Activated T-cell treated with anti-CD3 and anti-CD28 coated beads for 24 hours (primary cell): Measurements from ENCODE around the gene ADSS2.
"Not testable (repeated sequence)": the region's sequence is repeated elsewhere in the genome, so short reads cannot be mapped to it uniquely, and the experiment has no call there.

ENCODE experiments used
- DNase-seq: peaks from one replicate; pipeline ENCODE4 v3.0.0-alpha.2; 2020; ENCODE audit warnings: low read depth

Gene ADSS2

GRCh38 chr1:244365262-244365661 lies 86.4 kb downstream of the ADSS2 start:
- not testable (repeated sequence) for DNase-seq

DNA sequence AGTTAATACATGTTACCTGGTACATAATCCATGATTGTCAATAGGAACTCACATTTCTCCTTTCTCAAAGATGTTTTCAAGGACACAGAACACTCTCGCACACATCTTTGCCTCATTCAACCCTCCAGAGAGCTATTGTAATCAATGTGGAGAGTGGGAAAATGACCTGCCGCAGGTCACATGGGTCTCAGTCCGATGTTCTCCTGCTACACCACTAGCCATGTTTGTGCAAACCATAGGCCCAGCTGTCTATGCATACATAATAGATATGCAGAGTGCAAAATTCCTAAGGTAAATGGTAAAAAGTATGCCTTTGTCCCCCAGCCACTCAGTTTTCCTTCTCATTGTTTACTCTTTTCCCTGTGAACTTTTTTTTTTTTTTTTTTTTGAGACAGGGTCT lies 89.2 kb downstream of the ADSS2 start:
- no peak for DNase-seq

DNA sequence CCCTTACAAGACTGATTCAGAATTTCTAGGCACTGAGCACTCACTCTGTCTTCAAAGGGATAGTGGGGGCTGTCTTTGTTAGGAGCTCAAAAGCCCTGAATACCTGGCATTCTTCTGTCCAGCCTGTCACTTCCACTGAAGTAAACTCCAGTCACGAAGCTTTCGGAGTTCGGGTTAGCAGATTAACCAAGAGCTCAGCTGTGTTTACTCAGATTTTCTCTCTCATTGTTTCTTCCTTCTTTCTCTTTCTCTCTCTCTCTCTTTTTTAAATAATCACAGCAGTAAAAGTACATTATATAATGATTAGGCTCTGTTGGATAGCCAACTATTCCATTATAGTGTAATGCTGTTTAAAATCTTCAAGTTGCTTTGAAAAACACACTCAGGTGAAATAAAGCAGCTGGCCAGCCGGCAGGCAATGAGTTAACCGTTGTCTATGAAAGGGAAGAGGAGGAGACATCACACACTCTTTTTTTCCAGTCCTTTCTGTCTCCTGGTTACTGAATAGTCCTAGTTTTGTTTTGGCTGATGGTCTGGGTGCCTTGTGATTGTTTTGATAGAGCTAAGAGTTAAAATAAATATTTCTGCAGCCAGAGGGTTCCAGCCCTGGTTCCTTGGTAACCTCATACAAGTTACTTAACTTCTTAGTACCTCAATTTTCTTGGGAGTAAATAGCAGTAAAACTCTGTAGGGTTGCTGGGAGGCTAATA lies 89.8 kb downstream of the ADSS2 start:
- DNase-seq: no peak
